Ovary (tissue), 10 donors: ENCODE measurements around the gene HTRA3. TPM values are rescaled to one million over a fixed set of nuclear protein-coding genes. Genes with fewer than 3 reads are reported as not detected.

Experiments used
- DNase-seq, 5 donors: peaks; one replicate each; pipeline ENCODE4 v3.0.0-alpha.2; 2019 to 2020
- H3K27ac ChIP-seq, 2 donors: fragments of 200-600 bp; one replicate each; pipeline versions ENCODE4 v1.5.1 to v1.8.0; 2019 to 2022
- H3K27me3 ChIP-seq: fragments of 200-600 bp; one replicate; pipeline ENCODE4 v1.8.0; 2022
- H3K36me3 ChIP-seq: fragments of 200-600 bp; sonication (generic); one replicate; pipeline ENCODE4 v1.5.1; 2019
- H3K4me1 ChIP-seq: one replicate; pipeline ENCODE4 v1.8.1; 2013; ENCODE audit warnings: mild to moderate bottlenecking, moderate library complexity; ENCODE audit not compliant: insufficient read depth
- H3K4me3 ChIP-seq: fragments of 200-600 bp; sonication (generic); one replicate; pipeline ENCODE4 v1.5.1; 2017
- H3K9me3 ChIP-seq, 2 donors: fragments of 200-600 bp in 1 of 2; sonication (generic) in 1 of 2; one replicate each; pipeline versions ENCODE4 v1.5.1 to v1.8.1; 2013 to 2019; ENCODE audit warnings: mild to moderate bottlenecking in 1 of 2, moderate library complexity in 1 of 2
- CTCF ChIP-seq, 3 donors: fragments of 450-650 bp in 2 of 3; fragments of 200-600 bp in 1 of 3; IDR thresholded peaks; one replicate each; pipeline versions ENCODE4 v1.5.1 to v1.8.0; 2016 to 2022; ENCODE audit warnings: antibody characterized with exemption in 3 of 3, mild to moderate bottlenecking in 1 of 3
- EP300 ChIP-seq: sonication (generic); formaldehyde crosslinking; IDR thresholded peaks from one replicate; pipeline ENCODE4 v1.6.1; 2017; ENCODE audit warnings: antibody characterized with exemption
- POLR2A ChIP-seq: fragments of 450-650 bp; IDR thresholded peaks from one replicate; pipeline ENCODE4 v1.6.1; 2017; ENCODE audit warnings: antibody characterized with exemption, mild to moderate bottlenecking, moderate library complexity
- WGBS, 3 donors: extraction: QIAGEN DNeasy Blood & Tissue Kit in 1 of 3; methylation state at CpG; one replicate each; pipeline versions ENCODE4 v1.1.5 to v1.1.7; 2013 to 2017; 5-methylcytosine and 5-hydroxymethylcytosine counted together
- intact Hi-C, 4 donors: fragments of 100-400 bp; cut with DNase I; formaldehyde crosslinking; loops; one replicate each; pipeline versions ENCODE4 v1.11.0 to v1.15.1; 2022 to 2023
- long read RNA-seq, 3 donors: library from polyadenylated mRNA in 2 of 3; unstranded in 2 of 3; transcript quantifications; one replicate each; pipeline ENCODE4 v2.0.0 and lab custom pipeline, GENCODE V29; 2021 to 2026
- polyA plus RNA-seq, 2 donors: library from polyadenylated mRNA; stranded (reverse); fragments of 200-250 nt in 1 of 2; fragments of 350-450 nt in 1 of 2; fragmentation: Illumina TruSeq in 1 of 2; extraction: RNeasy Lipid Tissue Mini Kit (QIAGEN cat#74804) in 1 of 2; gene quantifications; one replicate each; pipeline ENCODE4 v1.2.3, GENCODE V29; 2013 to 2014
- total RNA-seq, 7 donors: library from RNA; depleted of rRNA in 2 of 7; stranded (reverse); fragments of >200 nt in 2 of 7; fragmentation: NEBNext Ultra II Directional in 3 of 7; extraction: Animal tissue kit (Norgen Biotek cat#: 25700) in 3 of 7; gene quantifications; one replicate each; pipeline versions ENCODE4 v1.1.0 to v1.2.4, GENCODE V29; 2016 to 2023
- donor health status: DM: no; HTN: no; CAD: no; lungs with moderate emphysema.
- donor health status: DM: no; HTN: no; CAD: no.
- donor health status: Bipolar disorder and iron deficiency.
- donor health status: DM: yes; HTN: yes; CAD: no.
- donor health status: DM: no; HTN: no; CAD: no.
- donor health status: DM: yes; HTN: yes; CAD: no.

HTRA3 gene
- total RNA-seq = 100 to 1,000 TPM in 1 of 7 donors, 10 to 100 TPM in 6; 36.2 to 160 (median 62.3) TPM
- polyA plus RNA-seq = 100 to 1,000 TPM; 122 to 163 TPM
- long read RNA-seq, donor 1, transcript HTRA3-202 (7 exons, 2,023 nt) = minor isoform, 10 of 46 reads
- long read RNA-seq, donor 1, transcript HTRA3-201 (9 exons, 2,541 nt) = major isoform, 16 of 46 reads
- long read RNA-seq, donor 1, partial matches to known transcripts = 15 of 46 reads
- long read RNA-seq, donor 1, other reads (novel, unspliced or antisense) = 5 of 46 reads
- long read RNA-seq, donor 2, transcript HTRA3-201 (9 exons, 2,541 nt) = major isoform, 6 of 6 reads
- long read RNA-seq, donor 2, partial matches to known transcripts = 0 of 6 reads
- long read RNA-seq, donor 2, other reads (novel, unspliced or antisense) = 0 of 6 reads
- long read RNA-seq, donor 3, transcript HTRA3-201 (9 exons, 2,541 nt) = major isoform, 123 of 206 reads
- long read RNA-seq, donor 3, transcript HTRA3-202 (7 exons, 2,023 nt) = minor isoform, 40 of 206 reads
- long read RNA-seq, donor 3, partial matches to known transcripts = 23 of 206 reads
- long read RNA-seq, donor 3, other reads (novel, unspliced or antisense) = 20 of 206 reads

- H3K4me1 ChIP-seq = peaks cover 33% of the 10 kb centered on the region
Observed at GRCh38 chr4:8269535-8270417, at the start of gene HTRA3. HTRA3 (plus strand) TSS chr4:8269754; CDS start chr4:8269969, 215 bp downstream.

GRCh38 chr4:8220661-8221450 is 48.7 kb upstream of the HTRA3 start:
- Histone ChIP-seq H3K27me3 (no peaks in the 10 kb centered on the region), H3K36me3 (no peaks in the 10 kb centered on the region), H3K4me1 (peaks cover 3% of the 10 kb centered on the region), H3K4me3 (no peak overlapping the region), H3K27ac (no peak overlapping the region), H3K9me3 (no peaks in the 10 kb centered on the region)
- intact Hi-C loops = no loop called here
- TF ChIP-seq EP300 = no peak
- TF ChIP-seq POLR2A = no peak
- no peak for TF ChIP-seq CTCF (IDR thresholded peaks at IDR 0.05)
- WGBS, 3 donors = 91 to 95% (median 95%) methylated on average over 4 to 7 of the region's 7 CpGs
- no peak for DNase-seq

More at GRCh38 chr4:8269535-8270417, at the start of gene HTRA3:
- no peaks in the 10 kb centered on the region for H3K27me3 ChIP-seq
- peak within 1 kb of the TSS; percentile 25 to 72 for H3K27ac ChIP-seq
- H3K9me3 ChIP-seq = no peaks in the 10 kb centered on the region
- TF ChIP-seq CTCF (IDR thresholded peaks at IDR 0.05) (no peak), POLR2A (peak; percentile 81), EP300 (no peak)
- intact Hi-C loops = loop anchor here in 2 of 4 donors (10.0 kb wide), 3 partner anchors 45 to 135 kb away; no protein-coding TSS in a partner anchor
- no peaks in the 10 kb centered on the region for H3K36me3 ChIP-seq
- peak; percentile 66 to 84 (median 79) for DNase-seq
- peak within 1 kb of the TSS; percentile 55 for H3K4me3 ChIP-seq
- 1 to 2% (median 1%) methylated on average over 59 to 111 of the region's 111 CpGs for WGBS, 3 donors

- intact Hi-C loops = no loop called here
- no peak for DNase-seq
- H3K27me3 ChIP-seq = no peaks in the 10 kb centered on the region
- no peaks in the 10 kb centered on the region for H3K9me3 ChIP-seq
- H3K36me3 ChIP-seq = no peaks in the 10 kb centered on the region
- TF ChIP-seq CTCF (IDR thresholded peaks at IDR 0.05) = no peak
- peak; percentile 32 for TF ChIP-seq EP300
- WGBS, 3 donors = 75 to 85% (median 84%) methylated on average over 5 of the region's 5 CpGs
- H3K4me1 ChIP-seq = peaks cover 3% of the 10 kb centered on the region
- no peak overlapping the region for H3K27ac ChIP-seq
- H3K4me3 ChIP-seq = no peak overlapping the region
Observed at GRCh38 chr4:8221476-8221875, 48.1 kb upstream of the HTRA3 start.

- no peak overlapping the region for H3K4me3 ChIP-seq
- no peak for TF ChIP-seq EP300
- TF ChIP-seq POLR2A = no peak
- no peak for TF ChIP-seq CTCF (IDR thresholded peaks at IDR 0.05)
Observed at GRCh38 chr4:8221985-8222384, 47.6 kb upstream of the HTRA3 start.

More at GRCh38 chr4:8221985-8222384, 47.6 kb upstream of the HTRA3 start:
- Histone ChIP-seq H3K4me1 (peaks cover 3% of the 10 kb centered on the region), H3K27ac (no peak overlapping the region), H3K36me3 (no peaks in the 10 kb centered on the region), H3K9me3 (no peaks in the 10 kb centered on the region), H3K27me3 (no peaks in the 10 kb centered on the region)
- DNase-seq = no peak
- intact Hi-C loops = no loop called here
